ENCODE results near the gene OR1F1. TPM values are rescaled to one million over a fixed set of nuclear protein-coding genes. Genes with fewer than 3 reads are reported as not detected.
"Not testable (repeated sequence)": the region's sequence is repeated elsewhere in the genome, so short reads cannot be mapped to it uniquely, and the experiment has no call there.

OR1F1 gene
- total and polyA plus RNA-seq, 9 of the 15 experiments (the other 6 are each of a cell fraction or from before 2014, with no cell fraction given) = 0.15 to 0.61 (median 0.35) TPM; not detected in 3

- no peak overlapping the region for H3K27ac ChIP-seq (ENCODE audit: extremely low read depth, low read depth, low read length)
- DNase-seq (ENCODE audit: extremely low read depth in 1 of 4, low spot score in 3 of 4) (no peak), ATAC-seq (no peak), FAIRE-seq (no peak)
- 0% methylated on average over 1 of the region's 1 CpG for WGBS (ENCODE audit: insufficient coverage, low coverage, missing lambda C conversion rate)
- H3K9ac ChIP-seq (ENCODE audit: insufficient read depth in 1 of 2, low read depth in 2 of 2, low read length in 2 of 2) = no peak overlapping the region
- ChIA-PET CTCF (ENCODE audit: low intra/inter-chr PET ratio) (interaction anchor here (1.5 kb wide), 1 partner anchor 108 kb away, joined by 6 read pairs; no protein-coding TSS in a partner anchor), POLR2A (interaction anchor here (0.8 to 1.6 kb wide), 2 partner anchors 52 to 103 kb away, joined by 3 to 7 read pairs; no protein-coding TSS in a partner anchor)
- no peaks in the 10 kb centered on the region for H3K79me2 ChIP-seq (ENCODE audit: control insufficient read depth, insufficient read depth, low read length)
- intact Hi-C loops (cut with micrococcal nuclease) = loop anchor here (1.0 to 2.0 kb wide), 2 partner anchors 14 to 37 kb away; no protein-coding TSS in a partner anchor
- H4K20me1 ChIP-seq (replicated peaks; ENCODE audit: control insufficient read depth, insufficient read depth, low read length) = no peaks in the 10 kb centered on the region
- in situ Hi-C loops (cut with MboI) = no loop called here
- BruUV-seq (replicated peaks) = no TSS peak
- TF ChIP-seq SAP30 (IDR thresholded peaks at IDR 0.05; ENCODE audit: borderline replicate concordance, insufficient read depth, low read depth, low read length, poor library complexity, severe bottlenecking) (no peak), HDAC1 (IDR thresholded peaks at IDR 0.05) (no peak), ZKSCAN8 (CRISPR knock-in tag; IDR thresholded peaks at IDR 0.05) (no peak), ADNP (tag; IDR thresholded peaks at IDR 0.05) (no peak), ZBTB17 (CRISPR knock-in tag; IDR thresholded peaks at IDR 0.05) (no peak), RCOR1 (IDR thresholded peaks at IDR 0.05; ENCODE audit: borderline replicate concordance in 1 of 2, low read depth in 2 of 2, low read length in 2 of 2) (no peak), HLTF (IDR thresholded peaks at IDR 0.05) (no peak), ESRRB (CRISPR knock-in tag; IDR thresholded peaks at IDR 0.05; ENCODE audit: borderline replicate concordance) (no peak), MEF2A (IDR thresholded peaks at IDR 0.05; ENCODE audit: control insufficient read depth, low read depth, low read length) (no peak), ZNF717 (CRISPR knock-in tag; IDR thresholded peaks at IDR 0.05) (no peak)
- H3K9me3 ChIP-seq (replicated peaks; ENCODE audit: control insufficient read depth, insufficient read depth, low read depth, low read length) = no peaks in the 10 kb centered on the region
- no peaks in the 10 kb centered on the region for H3K36me3 ChIP-seq (ENCODE audit: control insufficient read depth, insufficient read depth, low read length)
- peaks cover 18 to 41% of the 10 kb centered on the region in 2 experiments; a peak in 4 of 5 replicates for H3K4me1 ChIP-seq (replicated peaks in 1 of 2; ENCODE audit: control insufficient read depth in 2 of 2, insufficient read depth in 2 of 2, low read length in 2 of 2)
- H3K9me1 ChIP-seq (ENCODE audit: control insufficient read depth, insufficient read depth, low read length) = no peaks in the 10 kb centered on the region
- H3K4me2 ChIP-seq (ENCODE audit: insufficient read depth, low read length) = no peak overlapping the region
- H2AFZ ChIP-seq (ENCODE audit: low read depth, low read length) = no peak overlapping the region
- H3K27me3 ChIP-seq (ENCODE audit: control insufficient read depth in 2 of 2, insufficient read depth in 2 of 2, low read length in 2 of 2) = peaks cover 0 to 4% of the 10 kb centered on the region in 2 experiments; a peak in 1 of 5 replicates
- no peak overlapping the region for H3K4me3 ChIP-seq
Measured at GRCh38 chr16:3166505-3166886, 21.5 kb upstream of the OR1F1 start.

GRCh38 chr16:3168729-3169128, 19.3 kb upstream of the OR1F1 start:
- H3K9me1 ChIP-seq (ENCODE audit: control insufficient read depth, insufficient read depth, low read length); ATAC-seq; H3K27me3 ChIP-seq (ENCODE audit: control insufficient read depth in 2 of 2, insufficient read depth in 2 of 2, low read length in 2 of 2); H3K4me3 ChIP-seq; BruUV-seq (replicated peaks); H3K4me2 ChIP-seq (ENCODE audit: insufficient read depth, low read length); H3K27ac ChIP-seq (ENCODE audit: extremely low read depth, low read depth, low read length); H2AFZ ChIP-seq (ENCODE audit: low read depth, low read length); FAIRE-seq; H3K36me3 ChIP-seq (ENCODE audit: control insufficient read depth, insufficient read depth, low read length); DNase-seq (ENCODE audit: extremely low read depth in 1 of 4, low spot score in 3 of 4); H4K20me1 ChIP-seq (replicated peaks; ENCODE audit: control insufficient read depth, insufficient read depth, low read length); H3K9me3 ChIP-seq (replicated peaks; ENCODE audit: control insufficient read depth, insufficient read depth, low read depth, low read length); H3K9ac ChIP-seq (ENCODE audit: insufficient read depth in 1 of 2, low read depth in 2 of 2, low read length in 2 of 2); H3K79me2 ChIP-seq (ENCODE audit: control insufficient read depth, insufficient read depth, low read length); in situ Hi-C loops (cut with MboI); intact Hi-C loops (cut with micrococcal nuclease); CTCF ChIA-PET (ENCODE audit: low intra/inter-chr PET ratio): not testable (repeated sequence)
- POLR2A ChIA-PET = interaction anchor here (0.8 to 1.2 kb wide), 3 partner anchors 9 to 14 kb away, joined by 3 to 7 read pairs (median 4); no protein-coding TSS in a partner anchor
- WGBS (ENCODE audit: insufficient coverage, low coverage, missing lambda C conversion rate) = 53% methylated on average over 7 of the region's 7 CpGs
- peaks cover 13 to 38% of the 10 kb centered on the region in 2 experiments; a peak in 4 of 5 replicates for H3K4me1 ChIP-seq (replicated peaks in 1 of 2; ENCODE audit: control insufficient read depth in 2 of 2, insufficient read depth in 2 of 2, low read length in 2 of 2)
